GM10248 (cell line): Measurements from ENCODE around the gene MET.

ENCODE experiments used
- CTCF ChIA-PET: fragments of 300-600 bp; sonication (Branson Sonifier 250); formaldehyde crosslinking; extraction: SDS; loops from one replicate; lab custom pipeline; 2021; ENCODE audit warnings: antibody characterized with exemption; lab: Yijun Ruan, JAX
- POLR2A ChIA-PET: fragments of 350-650 bp; sonication (Branson Sonifier 250); formaldehyde crosslinking; extraction: SDS; loops from one replicate; lab custom pipeline; 2020; ENCODE audit warnings: antibody characterized with exemption; lab: Yijun Ruan, JAX
- DNase-seq: peaks from one replicate; pipeline ENCODE4 v3.0.0; 2012; ENCODE audit errors: extremely low spot score
- TF ChIP-seq, protein P1 (sequence below): IDR thresholded peaks from 2 replicates; pipeline ENCODE4 v1.5.1; 2012; ENCODE audit warnings: mild to moderate bottlenecking, low read depth; ENCODE audit errors: extremely low read depth, missing control alignments, control extremely low read depth

Gene MET

DNA sequence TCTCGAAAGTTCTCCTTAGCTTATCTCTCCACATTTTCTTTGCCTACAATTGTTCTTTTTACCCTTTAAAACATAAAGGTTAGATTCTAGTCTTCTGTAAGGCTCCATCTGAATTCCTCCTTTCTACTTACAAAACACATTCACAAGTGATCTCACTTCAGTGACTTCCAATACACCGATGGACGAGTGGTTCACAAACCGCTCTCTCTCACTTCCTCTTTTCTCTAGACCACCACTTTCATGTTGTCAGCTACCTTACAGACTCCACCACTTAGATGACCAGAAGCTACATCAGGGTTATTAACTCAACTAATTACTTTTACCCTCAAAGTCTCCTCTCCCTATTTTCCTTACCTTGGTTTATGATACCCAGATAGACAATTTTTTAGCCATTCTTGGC lies 11.8 kb downstream of the MET start:
- TF ChIP-seq, protein P1, sequence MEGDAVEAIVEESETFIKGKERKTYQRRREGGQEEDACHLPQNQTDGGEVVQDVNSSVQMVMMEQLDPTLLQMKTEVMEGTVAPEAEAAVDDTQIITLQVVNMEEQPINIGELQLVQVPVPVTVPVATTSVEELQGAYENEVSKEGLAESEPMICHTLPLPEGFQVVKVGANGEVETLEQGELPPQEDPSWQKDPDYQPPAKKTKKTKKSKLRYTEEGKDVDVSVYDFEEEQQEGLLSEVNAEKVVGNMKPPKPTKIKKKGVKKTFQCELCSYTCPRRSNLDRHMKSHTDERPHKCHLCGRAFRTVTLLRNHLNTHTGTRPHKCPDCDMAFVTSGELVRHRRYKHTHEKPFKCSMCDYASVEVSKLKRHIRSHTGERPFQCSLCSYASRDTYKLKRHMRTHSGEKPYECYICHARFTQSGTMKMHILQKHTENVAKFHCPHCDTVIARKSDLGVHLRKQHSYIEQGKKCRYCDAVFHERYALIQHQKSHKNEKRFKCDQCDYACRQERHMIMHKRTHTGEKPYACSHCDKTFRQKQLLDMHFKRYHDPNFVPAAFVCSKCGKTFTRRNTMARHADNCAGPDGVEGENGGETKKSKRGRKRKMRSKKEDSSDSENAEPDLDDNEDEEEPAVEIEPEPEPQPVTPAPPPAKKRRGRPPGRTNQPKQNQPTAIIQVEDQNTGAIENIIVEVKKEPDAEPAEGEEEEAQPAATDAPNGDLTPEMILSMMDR = no peak
- POLR2A ChIA-PET = no interaction called here
- peak; percentile 62 for DNase-seq
- CTCF ChIA-PET = interaction anchor here (0.9 to 1.9 kb wide), 3 partner anchors 8 to 15 kb away, joined by 3 to 4 read pairs (median 3); partner anchors contain the start of gene MET

DNA sequence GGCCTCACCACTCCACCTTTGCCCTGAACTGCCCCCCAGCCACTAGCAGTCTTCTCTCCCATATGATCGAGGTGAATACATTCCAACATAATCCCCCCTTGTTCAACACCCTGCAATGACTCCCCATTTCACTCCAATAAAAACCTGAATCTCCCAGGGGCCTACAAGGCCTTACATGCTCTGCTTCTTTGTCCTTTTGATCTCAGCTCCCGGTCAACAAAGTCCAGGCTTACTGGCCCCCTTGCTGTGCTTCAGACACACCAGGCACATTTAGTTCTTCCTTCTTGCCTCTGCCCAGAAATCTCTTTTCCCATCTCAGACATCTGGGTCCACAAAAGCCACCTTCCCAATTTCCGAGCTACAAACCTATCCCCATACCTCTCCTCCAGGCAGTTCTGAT lies 14.0 kb downstream of the MET start:
- DNase-seq = no peak
- ChIA-PET CTCF (interaction anchor here (1.2 to 1.4 kb wide), 2 partner anchors 10 to 95 kb away, joined by 3 read pairs; no protein-coding TSS in a partner anchor), POLR2A (no interaction called here)
- TF ChIP-seq, protein P1 = no peak

DNA sequence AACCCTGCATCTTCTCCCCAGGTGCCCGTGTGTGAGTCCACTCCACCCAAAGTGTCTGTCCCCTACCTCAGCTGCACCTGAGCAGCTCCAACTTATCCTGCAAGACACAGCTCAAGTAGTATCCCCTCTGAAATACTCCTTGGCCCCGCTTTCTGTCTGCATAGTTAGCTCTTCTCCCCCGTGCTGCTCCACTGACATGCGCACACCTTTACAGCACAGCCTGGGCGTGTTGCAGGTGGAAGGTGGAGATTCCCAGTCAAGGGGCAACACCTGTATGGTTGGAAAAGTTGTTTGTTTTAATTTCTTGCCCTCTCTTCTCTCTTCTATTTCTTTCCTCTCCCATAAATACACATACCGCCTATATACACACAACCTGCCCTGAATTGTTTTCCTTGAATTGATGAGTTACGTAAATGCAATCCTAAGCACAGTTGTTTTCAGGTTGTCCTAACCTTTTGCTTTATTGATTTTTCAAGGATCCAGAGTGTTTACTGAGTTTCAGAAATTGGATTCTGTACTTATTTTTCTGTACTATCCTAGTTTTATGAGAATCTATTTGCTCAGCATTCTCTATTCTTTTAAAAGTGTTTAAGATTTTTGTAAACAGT lies 14.9 kb downstream of the MET start:
- no peak for DNase-seq
- TF ChIP-seq, protein P1 = no peak
- CTCF ChIA-PET = interaction anchor here (1.2 to 1.4 kb wide), 2 partner anchors 11 to 95 kb away, joined by 3 read pairs; no protein-coding TSS in a partner anchor
- POLR2A ChIA-PET = no interaction called here

DNA sequence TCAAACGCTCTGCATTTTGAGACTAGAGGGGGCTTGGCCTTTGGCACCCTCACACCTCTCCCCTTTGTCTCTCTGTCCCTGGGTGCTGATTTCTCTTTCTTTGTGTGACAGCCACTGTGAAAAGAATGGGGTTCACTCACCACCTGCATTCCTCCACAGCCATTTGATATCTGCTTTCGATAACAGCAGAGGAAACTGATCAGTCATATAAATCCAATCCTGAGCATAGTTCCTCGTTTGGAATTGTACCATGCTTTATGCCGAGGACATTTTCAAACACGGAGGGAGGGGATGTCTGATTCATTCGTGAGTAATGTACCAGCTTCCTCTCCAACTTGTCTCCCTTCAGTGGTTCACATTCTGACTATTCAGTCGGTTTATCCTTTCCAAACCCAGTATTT lies 15.8 kb downstream of the MET start:
- TF ChIP-seq, protein P1 = no peak
- CTCF ChIA-PET = no interaction called here
- DNase-seq = no peak
- POLR2A ChIA-PET = no interaction called here

DNA sequence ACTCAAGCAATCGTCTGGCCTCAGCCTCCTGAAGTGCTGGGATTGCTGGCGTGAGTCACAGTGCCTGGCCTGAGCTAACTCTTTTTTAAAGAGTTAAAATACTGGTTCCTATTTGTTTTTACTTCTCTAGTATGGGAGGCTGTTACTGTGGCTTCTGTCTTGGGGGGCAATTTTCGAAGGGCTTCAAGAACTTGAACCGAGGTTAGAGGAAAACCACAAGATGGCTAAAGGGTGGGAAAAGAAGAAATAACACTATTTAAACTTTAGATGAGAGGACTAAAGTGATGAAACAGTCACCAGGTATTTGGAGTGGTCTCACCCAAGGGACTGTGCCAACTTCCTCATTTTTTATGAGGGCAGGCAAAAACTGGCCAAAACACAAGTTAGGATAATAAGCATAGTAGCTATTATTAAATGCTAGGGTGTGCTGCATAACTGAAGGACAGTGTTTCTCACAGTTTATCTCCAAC lies 17.8 kb downstream of the MET start:
- DNase-seq = no peak
- TF ChIP-seq, protein P1 = no peak
- ChIA-PET POLR2A (no interaction called here), CTCF (interaction anchor here (0.9 to 1.4 kb wide), 2 partner anchors 12 to 13 kb away, joined by 3 to 4 read pairs; no protein-coding TSS in a partner anchor)

DNA sequence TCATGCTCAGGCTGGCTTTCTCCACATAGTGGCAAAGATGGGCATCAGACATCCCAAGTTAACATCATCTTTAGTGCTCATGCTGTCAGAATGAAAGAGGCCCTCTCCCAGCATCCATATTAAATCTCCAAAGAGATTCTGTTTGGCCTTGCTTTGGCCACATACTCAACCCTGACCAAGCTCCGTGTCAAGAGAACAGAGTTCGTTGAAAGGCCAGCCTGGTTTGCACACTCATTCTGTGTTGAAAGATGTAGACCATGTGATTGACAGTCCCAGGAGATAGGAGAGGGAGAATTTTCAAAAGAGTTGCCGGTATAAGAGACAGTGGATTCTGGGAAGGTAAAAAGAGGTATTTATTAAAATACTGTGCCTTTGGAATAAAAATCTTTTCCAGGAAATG lies 19.7 kb downstream of the MET start:
- TF ChIP-seq, protein P1 = no peak
- no peak for DNase-seq
- POLR2A ChIA-PET = no interaction called here
- CTCF ChIA-PET = no interaction called here
